Ascending aorta (tissue), 2 donors: Measurements from ENCODE around the gene ITGA11. TPM values are rescaled to one million over a fixed set of nuclear protein-coding genes. Genes with fewer than 3 reads are reported as not detected.

Experiments
- DNase-seq, 2 donors: peaks; one replicate each; pipeline ENCODE4 v3.0.0-alpha.2; 2019; ENCODE audit warnings: low spot score in 2 of 2
- H3K27ac ChIP-seq, 2 donors: fragments of 200-600 bp; sonication (generic); one replicate each; pipeline ENCODE4 v1.5.1; 2016 to 2017; ENCODE audit warnings: mild to moderate bottlenecking in 1 of 2
- H3K27me3 ChIP-seq: fragments of 200-600 bp; sonication (generic); one replicate; pipeline ENCODE4 v1.5.1; 2017
- H3K36me3 ChIP-seq, 2 donors: fragments of 200-600 bp; sonication (generic); one replicate each; pipeline ENCODE4 v1.5.1; 2016
- H3K4me1 ChIP-seq, 2 donors: fragments of 200-600 bp; sonication (generic); one replicate each; pipeline ENCODE4 v1.5.1; 2016 to 2017; ENCODE audit warnings: mild to moderate bottlenecking in 1 of 2
- H3K4me3 ChIP-seq, 2 donors: fragments of 200-600 bp; sonication (generic); one replicate each; pipeline ENCODE4 v1.5.1; 2016 to 2017; ENCODE audit warnings: mild to moderate bottlenecking in 1 of 2
- H3K9me3 ChIP-seq, 2 donors: fragments of 200-600 bp; sonication (generic); one replicate each; pipeline ENCODE4 v1.5.1; 2016
- intact Hi-C: fragments of 100-400 bp; cut with DNase I; formaldehyde crosslinking; loops from one replicate; pipeline ENCODE4 v1.15.1; 2023
- total RNA-seq: library from RNA; depleted of rRNA; stranded (reverse); fragments of >200 nt; gene quantifications from one replicate; pipeline ENCODE4 v1.1.0, GENCODE V29; 2016
- TF ChIP-seq, protein P1 (sequence below), 3 experiments: fragments of 200-600 bp in 2 of 3; fragments of 450-650 bp in 1 of 3; sonication (generic) in 2 of 3; IDR thresholded peaks; one replicate each; pipeline ENCODE4 v1.5.1; 2016 to 2019; ENCODE audit warnings: antibody characterized with exemption in 3 of 3, mild to moderate bottlenecking in 1 of 3, moderate library complexity in 1 of 3

The ITGA11 gene
- total RNA-seq, 1 donor from 2014 or later = 136 TPM

DNA sequence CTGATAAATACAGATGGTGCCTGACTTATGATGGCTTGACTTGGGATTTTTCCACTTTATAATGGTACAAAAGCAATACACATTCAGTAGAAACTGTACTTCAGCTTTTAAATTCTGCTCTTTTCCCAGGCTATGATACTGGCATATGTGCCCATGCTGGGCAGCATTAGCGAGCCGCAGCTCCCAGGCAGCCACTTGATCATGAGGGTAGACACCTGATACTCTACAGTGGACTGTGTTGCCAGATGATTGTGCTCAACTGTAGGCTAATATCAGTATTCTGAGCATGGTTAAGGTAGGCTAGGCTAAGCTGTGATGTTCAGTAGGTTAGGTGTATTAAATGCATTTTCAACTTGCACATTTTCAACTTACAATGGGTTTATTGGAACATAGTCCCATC lies 172.1 kb downstream of the ITGA11 start:
- peaks cover 5 to 8% of the 10 kb centered on the region in 2 donors for H3K4me1 ChIP-seq
- intact Hi-C loops = loop anchor here (5.0 kb wide), 1 partner anchor 37 kb away; no protein-coding TSS in a partner anchor

DNA sequence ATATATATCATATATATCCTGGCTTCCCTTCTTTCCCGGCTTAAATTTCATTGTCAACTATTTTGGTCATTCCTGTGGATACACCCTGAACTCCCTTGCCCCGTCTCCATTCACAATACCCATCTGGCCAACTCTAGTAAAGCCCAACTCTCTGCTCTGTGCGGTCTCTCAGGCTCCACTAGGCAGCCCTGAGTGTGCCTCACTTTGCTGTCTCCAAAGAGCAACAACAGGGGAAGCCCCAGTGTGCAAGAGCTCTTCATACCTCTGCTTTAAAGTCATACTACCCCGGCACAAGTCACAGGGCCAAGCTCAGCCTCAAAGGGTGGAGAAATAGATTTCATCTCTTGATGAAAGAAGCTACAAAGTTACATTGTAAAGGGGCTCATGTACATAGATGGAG lies 173.3 kb downstream of the ITGA11 start:
- intact Hi-C loops = loop anchor here (5.0 kb wide), 1 partner anchor 39 kb away; no protein-coding TSS in a partner anchor
- H3K4me3 ChIP-seq = no peak overlapping the region
- H3K36me3 ChIP-seq = no peaks in the 10 kb centered on the region
- peak in 1 of 2 donors; percentile 67 for DNase-seq
- no peaks in the 10 kb centered on the region for H3K9me3 ChIP-seq
- no peaks in the 10 kb centered on the region for H3K27me3 ChIP-seq
- TF ChIP-seq, protein P1, sequence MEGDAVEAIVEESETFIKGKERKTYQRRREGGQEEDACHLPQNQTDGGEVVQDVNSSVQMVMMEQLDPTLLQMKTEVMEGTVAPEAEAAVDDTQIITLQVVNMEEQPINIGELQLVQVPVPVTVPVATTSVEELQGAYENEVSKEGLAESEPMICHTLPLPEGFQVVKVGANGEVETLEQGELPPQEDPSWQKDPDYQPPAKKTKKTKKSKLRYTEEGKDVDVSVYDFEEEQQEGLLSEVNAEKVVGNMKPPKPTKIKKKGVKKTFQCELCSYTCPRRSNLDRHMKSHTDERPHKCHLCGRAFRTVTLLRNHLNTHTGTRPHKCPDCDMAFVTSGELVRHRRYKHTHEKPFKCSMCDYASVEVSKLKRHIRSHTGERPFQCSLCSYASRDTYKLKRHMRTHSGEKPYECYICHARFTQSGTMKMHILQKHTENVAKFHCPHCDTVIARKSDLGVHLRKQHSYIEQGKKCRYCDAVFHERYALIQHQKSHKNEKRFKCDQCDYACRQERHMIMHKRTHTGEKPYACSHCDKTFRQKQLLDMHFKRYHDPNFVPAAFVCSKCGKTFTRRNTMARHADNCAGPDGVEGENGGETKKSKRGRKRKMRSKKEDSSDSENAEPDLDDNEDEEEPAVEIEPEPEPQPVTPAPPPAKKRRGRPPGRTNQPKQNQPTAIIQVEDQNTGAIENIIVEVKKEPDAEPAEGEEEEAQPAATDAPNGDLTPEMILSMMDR (IDR thresholded peaks at IDR 0.05) = no peak
- H3K4me1 ChIP-seq = peaks cover 5 to 8% of the 10 kb centered on the region in 2 donors
- peak overlapping the region; percentile 19 to 32 for H3K27ac ChIP-seq

More for the DNA sequence above, 172.1 kb downstream of the ITGA11 start:
- no peaks in the 10 kb centered on the region for H3K36me3 ChIP-seq
- H3K4me3 ChIP-seq = no peak overlapping the region
- no peak overlapping the region for H3K27ac ChIP-seq
- TF ChIP-seq, protein P1 (IDR thresholded peaks at IDR 0.05) = no peak
- no peaks in the 10 kb centered on the region for H3K9me3 ChIP-seq
- H3K27me3 ChIP-seq = no peaks in the 10 kb centered on the region
- no peak for DNase-seq

DNA sequence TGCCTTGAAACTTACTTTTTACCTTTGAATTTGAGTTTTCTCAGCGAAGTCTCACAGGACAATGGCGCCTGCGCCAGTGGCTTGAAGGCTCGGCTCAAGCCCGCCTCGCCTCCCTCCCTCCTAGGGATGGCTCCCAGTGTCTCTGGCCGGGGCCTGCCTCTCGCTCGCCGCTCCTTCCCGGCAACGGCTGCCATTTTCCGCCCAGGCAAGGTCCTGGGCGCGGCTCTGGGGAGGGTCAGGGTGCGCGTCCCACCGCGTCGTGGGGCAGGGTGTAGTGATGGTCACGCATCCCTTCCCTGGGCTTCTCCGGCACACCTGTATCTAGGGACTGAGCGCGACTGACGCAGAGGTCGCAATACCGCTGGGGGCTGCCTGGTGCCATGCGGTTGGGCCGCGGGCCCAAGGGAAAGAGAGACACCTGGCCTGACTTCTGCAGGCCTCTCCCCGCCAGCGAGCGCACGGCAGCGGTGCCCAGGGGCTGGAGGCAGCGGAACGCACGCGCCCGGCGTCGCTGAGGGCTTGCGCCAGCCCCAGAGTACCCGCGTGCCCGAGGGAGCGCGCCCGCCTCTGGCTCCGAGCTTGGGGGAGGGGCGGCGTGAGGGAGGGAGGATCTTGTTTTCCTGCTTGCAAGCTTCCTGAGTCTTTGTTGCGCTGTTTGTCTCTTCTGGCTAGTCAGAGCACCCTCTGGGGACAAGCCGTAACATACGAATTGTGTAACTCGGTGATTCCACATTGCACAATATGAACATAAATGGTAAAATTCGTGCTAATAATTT lies 175.1 kb downstream of the ITGA11 start:
- Histone ChIP-seq H3K4me3 (peak overlapping the region; percentile 61 to 79), H3K27ac (peak overlapping the region; percentile 83 to 88), H3K27me3 (no peaks in the 10 kb centered on the region), H3K9me3 (no peaks in the 10 kb centered on the region), H3K36me3 (no peaks in the 10 kb centered on the region), H3K4me1 (peaks cover 5 to 11% of the 10 kb centered on the region in 2 donors)
- TF ChIP-seq, protein P1 (IDR thresholded peaks at IDR 0.05) = no peak
- DNase-seq = peak; percentile 48 to 96
- intact Hi-C loops = loop anchor here (2.0 to 5.0 kb wide), 2 partner anchors 22 to 40 kb away; no protein-coding TSS in a partner anchor

DNA sequence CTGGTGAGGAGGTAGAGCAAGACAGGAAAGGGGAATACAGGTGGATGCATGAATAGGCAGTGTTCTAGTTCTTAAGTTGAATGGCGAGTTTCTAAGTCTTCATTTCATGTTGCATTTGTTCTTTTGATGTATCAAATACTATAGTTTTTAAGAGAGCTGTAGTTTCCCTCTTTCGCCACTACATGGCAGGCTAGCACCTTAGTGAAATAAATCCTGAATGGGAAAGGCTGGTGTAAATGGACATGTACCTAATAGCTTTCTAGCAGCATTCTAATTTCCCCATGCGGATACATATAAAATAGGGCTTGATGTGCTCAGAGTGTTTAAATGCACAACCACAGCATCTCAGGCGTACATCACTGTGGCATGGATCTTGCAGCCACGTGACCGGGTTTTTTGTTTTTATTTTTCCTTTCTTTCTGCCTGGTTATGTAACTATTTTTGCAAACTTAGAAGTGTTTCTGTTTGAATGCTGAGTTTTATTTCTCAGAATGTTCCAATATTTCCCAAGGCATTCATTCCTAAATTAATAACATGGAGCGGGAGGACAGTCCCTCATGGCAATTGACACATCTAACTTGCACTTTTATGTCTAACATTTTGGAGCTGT lies 178.9 kb downstream of the ITGA11 start:
- peaks cover 5 to 11% of the 10 kb centered on the region in 2 donors for H3K4me1 ChIP-seq
- H3K36me3 ChIP-seq = no peaks in the 10 kb centered on the region
- H3K27me3 ChIP-seq = no peaks in the 10 kb centered on the region
- no peak overlapping the region for H3K4me3 ChIP-seq
- no peaks in the 10 kb centered on the region for H3K9me3 ChIP-seq
- no peak overlapping the region for H3K27ac ChIP-seq
- DNase-seq = peak in 1 of 2 donors; percentile 69
- intact Hi-C loops = loop anchor here (1.0 to 5.0 kb wide), 3 partner anchors 53 to 622 kb away; no protein-coding TSS in a partner anchor
- TF ChIP-seq, protein P1 (IDR thresholded peaks at IDR 0.05) = peak; percentile 84 to 89 (median 88)

DNA sequence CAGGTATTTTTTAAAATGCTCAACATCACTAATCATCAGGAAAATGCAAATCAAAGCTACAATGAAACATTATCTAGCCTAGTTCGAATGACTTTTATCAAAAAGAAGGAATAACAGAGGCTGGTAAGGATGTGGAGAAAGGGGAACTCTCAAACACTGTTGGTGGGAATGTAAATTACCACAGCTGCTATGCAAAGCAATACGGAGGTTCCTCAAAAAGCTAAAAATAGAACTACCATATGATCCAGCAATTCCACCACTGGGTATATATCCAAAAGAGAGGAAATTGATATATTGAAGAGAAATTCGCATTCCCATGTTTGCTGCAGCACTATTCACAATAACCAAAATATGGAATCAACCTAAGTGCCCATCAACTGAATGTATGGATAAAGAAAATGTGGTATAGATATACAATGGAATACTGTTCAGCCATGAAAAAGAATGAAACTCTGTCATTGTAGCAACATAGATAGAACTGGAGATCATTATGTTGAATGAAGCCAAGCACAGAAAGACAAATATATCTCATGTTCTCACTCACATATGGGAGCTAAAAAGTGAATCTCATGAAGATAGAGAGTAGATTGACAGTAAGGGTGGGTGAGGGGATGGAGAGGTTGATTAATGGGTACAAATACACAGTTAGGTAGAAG lies 182.8 kb downstream of the ITGA11 start:
- H3K36me3 ChIP-seq = no peaks in the 10 kb centered on the region
- H3K4me1 ChIP-seq = peaks cover 0 to 3% of the 10 kb centered on the region in 2 donors
- no peak for DNase-seq
- intact Hi-C loops = no loop called here
- peaks cover 0 to 7% of the 10 kb centered on the region in 2 donors for H3K9me3 ChIP-seq
- no peak overlapping the region for H3K4me3 ChIP-seq
- TF ChIP-seq, protein P1 (IDR thresholded peaks at IDR 0.05) = no peak
- no peak overlapping the region for H3K27ac ChIP-seq
- H3K27me3 ChIP-seq = no peaks in the 10 kb centered on the region

Other genes starting within 250 kb of the ITGA11 start
- gene CALML4, start 226.8 kb downstream of the ITGA11 start, total RNA-seq = 0.85 TPM
- 6.4 TPM for gene CLN6, start 202.4 kb downstream of the ITGA11 start, total RNA-seq
- 57.0 TPM for gene FEM1B, start 154.4 kb downstream of the ITGA11 start, total RNA-seq
- 11.0 TPM for gene CORO2B, start 146.8 kb upstream of the ITGA11 start, total RNA-seq